PC-9 (cell line): ENCODE results near the gene PDE4DIP. TPM values are rescaled to one million over a fixed set of nuclear protein-coding genes. Genes with fewer than 3 reads are reported as not detected.
"Not testable (repeated sequence)": the region's sequence is repeated elsewhere in the genome, so short reads cannot be mapped to it uniquely, and the experiment has no call there.

Experiments used
- BruUV-seq: library from RNA; stranded (reverse); fragments of 400-500 nt; replicated peaks from 2 replicates; lab custom pipeline; 2021; lab: Mats Ljungman, UMichigan
- CTCF ChIA-PET: fragments of 300-600 bp; sonication (Branson Sonifier 250); formaldehyde crosslinking; loops from one replicate; lab custom pipeline; 2022; ENCODE audit warnings: antibody characterized with exemption; lab: Charles Lee
- POLR2A ChIA-PET: fragments of 300-600 bp; sonication (Branson Sonifier 250); formaldehyde crosslinking; loops from one replicate; lab custom pipeline; 2022; ENCODE audit warnings: antibody characterized with exemption; ENCODE audit not compliant: unreplicated experiment; lab: Charles Lee
- DNase-seq, 2 experiments: peaks; one replicate each; pipeline versions ENCODE4 v3.0.0 to v3.0.0-alpha.2; 2015 to 2022; ENCODE audit warnings: mixed read lengths in 1 of 2
- H2AFZ ChIP-seq: fragments of 200-600 bp; sonication (generic); 2 replicates; pipeline ENCODE4 v1.8.1; 2017; ENCODE audit warnings: antibody characterized with exemption
- H3F3A ChIP-seq: fragments of 200-600 bp; sonication (generic); 2 replicates; pipeline ENCODE4 v1.8.1; 2017; ENCODE audit warnings: antibody characterized with exemption, mild to moderate bottlenecking, low read depth; ENCODE audit not compliant: insufficient read depth
- H3K27ac ChIP-seq: fragments of 200-600 bp; sonication (generic); 2 replicates; pipeline ENCODE4 v1.6.1; 2016; ENCODE audit warnings: mixed run types
- H3K27me3 ChIP-seq: fragments of 200-600 bp; sonication (generic); 2 replicates; pipeline ENCODE4 v1.6.1; 2016; ENCODE audit warnings: low read depth, mixed run types; ENCODE audit not compliant: insufficient read depth
- H3K36me3 ChIP-seq: fragments of 200-600 bp; sonication (generic); 2 replicates; pipeline ENCODE4 v1.6.1; 2016; ENCODE audit warnings: low read depth, mixed run types
- H3K4me1 ChIP-seq: fragments of 200-600 bp; sonication (generic); replicated peaks from 2 replicates; pipeline ENCODE4 v1.6.1; 2016; ENCODE audit warnings: mixed run types; ENCODE audit not compliant: insufficient read depth
- H3K4me2 ChIP-seq: fragments of 200-600 bp; sonication (generic); 2 replicates; pipeline ENCODE4 v1.6.1; 2017; ENCODE audit warnings: mixed run types
- H3K4me3 ChIP-seq: fragments of 200-600 bp; sonication (generic); 2 replicates; pipeline ENCODE4 v1.6.1; 2016; ENCODE audit warnings: mixed run types
- H3K79me2 ChIP-seq: fragments of 200-600 bp; sonication (generic); 2 replicates; pipeline ENCODE4 v1.6.1; 2017; ENCODE audit warnings: low read depth, mixed run types
- H3K9me2 ChIP-seq: fragments of 200-600 bp; sonication (generic); 2 replicates; pipeline ENCODE4 v1.8.1; 2017; ENCODE audit warnings: mild to moderate bottlenecking; ENCODE audit not compliant: insufficient read depth
- H3K9me3 ChIP-seq: fragments of 200-600 bp; sonication (generic); 2 replicates; pipeline ENCODE4 v1.8.1; 2016; ENCODE audit warnings: low read depth; ENCODE audit not compliant: insufficient read depth
- H4K20me1 ChIP-seq: fragments of 200-600 bp; sonication (generic); 2 replicates; pipeline ENCODE4 v1.8.1; 2017; ENCODE audit not compliant: insufficient read depth
- CTCF ChIP-seq: fragments of 200-600 bp; sonication (generic); conservative IDR thresholded peaks from 2 replicates; pipeline ENCODE4 v1.6.1; 2017; ENCODE audit warnings: mixed run types, antibody characterized with exemption, mild to moderate bottlenecking, moderate library complexity
- intact Hi-C: fragments of 100-400 bp; cut with micrococcal nuclease; formaldehyde crosslinking; loops from one replicate; pipeline ENCODE4 v1.10.0; 2022; ENCODE audit not compliant: unreplicated experiment
- total RNA-seq: library from RNA; stranded (reverse); gene quantifications from 2 replicates; pipeline ENCODE4 v1.2.3, GENCODE V29; 2021

PDE4DIP gene
- total RNA-seq, 1 experiment from 2014 or later: 28.1 TPM

- H3K4me3 ChIP-seq, H3K9me2 ChIP-seq, BruUV-seq, H3K27me3 ChIP-seq, POLR2A ChIA-PET, H3K36me3 ChIP-seq, H3K9me3 ChIP-seq, H4K20me1 ChIP-seq, CTCF ChIA-PET, H3K4me2 ChIP-seq, H3K27ac ChIP-seq, H3K79me2 ChIP-seq, H2AFZ ChIP-seq, H3K4me1 ChIP-seq, intact Hi-C loops, H3F3A ChIP-seq, DNase-seq: not testable (repeated sequence)
Measured at GRCh38 chr1:148962127-148962857, 118.1 kb downstream of the PDE4DIP start.

GRCh38 chr1:148966084-148966483 is 121.9 kb downstream of the PDE4DIP start:
- H4K20me1 ChIP-seq, H3K36me3 ChIP-seq, H2AFZ ChIP-seq, H3K79me2 ChIP-seq, H3F3A ChIP-seq, H3K27ac ChIP-seq, H3K9me2 ChIP-seq, CTCF ChIA-PET, H3K4me3 ChIP-seq, BruUV-seq, intact Hi-C loops, H3K9me3 ChIP-seq, DNase-seq, H3K27me3 ChIP-seq, H3K4me2 ChIP-seq, POLR2A ChIA-PET, H3K4me1 ChIP-seq: not testable (repeated sequence)
- TF ChIP-seq CTCF: peak; percentile 31; the same call in 1 of the 2 replicates

- H2AFZ ChIP-seq, H3K36me3 ChIP-seq, H4K20me1 ChIP-seq, H3K4me2 ChIP-seq, H3K9me3 ChIP-seq, H3K4me3 ChIP-seq, DNase-seq, H3K79me2 ChIP-seq, H3K4me1 ChIP-seq, H3K27me3 ChIP-seq, BruUV-seq, intact Hi-C loops, H3K27ac ChIP-seq, POLR2A ChIA-PET, H3K9me2 ChIP-seq, CTCF ChIA-PET, H3F3A ChIP-seq: not testable (repeated sequence)
Measured at GRCh38 chr1:148967580-148967979, 123.4 kb downstream of the PDE4DIP start.

GRCh38 chr1:148968682-148969081 is 124.5 kb downstream of the PDE4DIP start:
- CTCF ChIA-PET: not testable (repeated sequence)

GRCh38 chr1:148969126-148969525 is 124.9 kb downstream of the PDE4DIP start:
- POLR2A ChIA-PET, H3K36me3 ChIP-seq, H3K4me3 ChIP-seq, DNase-seq, H3K79me2 ChIP-seq, BruUV-seq, CTCF ChIA-PET, H3K27ac ChIP-seq, H3K9me2 ChIP-seq, H2AFZ ChIP-seq, H3K4me2 ChIP-seq, H3F3A ChIP-seq, H3K9me3 ChIP-seq, intact Hi-C loops, H3K4me1 ChIP-seq, H3K27me3 ChIP-seq, H4K20me1 ChIP-seq: not testable (repeated sequence)

More at GRCh38 chr1:148968682-148969081, 124.5 kb downstream of the PDE4DIP start:
- H3K4me3 ChIP-seq, BruUV-seq, H3K36me3 ChIP-seq, H3K79me2 ChIP-seq, H3K27me3 ChIP-seq, POLR2A ChIA-PET, intact Hi-C loops, H3F3A ChIP-seq, H3K9me3 ChIP-seq, H2AFZ ChIP-seq, H3K9me2 ChIP-seq, H4K20me1 ChIP-seq, H3K27ac ChIP-seq, H3K4me1 ChIP-seq, H3K4me2 ChIP-seq, DNase-seq: not testable (repeated sequence)

GRCh38 chr1:148975453-148975852 is 131.2 kb downstream of the PDE4DIP start:
- H2AFZ ChIP-seq, H3K9me2 ChIP-seq, CTCF ChIA-PET, H3K4me1 ChIP-seq, H4K20me1 ChIP-seq, H3K4me3 ChIP-seq, H3F3A ChIP-seq, BruUV-seq, intact Hi-C loops, H3K36me3 ChIP-seq, POLR2A ChIA-PET, H3K27me3 ChIP-seq, H3K79me2 ChIP-seq, H3K9me3 ChIP-seq: not testable (repeated sequence)
- Histone ChIP-seq H3K4me2 (peak overlapping the region; percentile 28; the same call in 1 of the 2 replicates), H3K27ac (peak overlapping the region; percentile 70)
- peak in 1 of 2 experiments; percentile 45 for DNase-seq
